ENCODE results near the gene PPP1R15A. TPM values are rescaled to one million over a fixed set of nuclear protein-coding genes. Genes with fewer than 3 reads are reported as not detected.
"Not testable (repeated sequence)": the region's sequence is repeated elsewhere in the genome, so short reads cannot be mapped to it uniquely, and the experiment has no call there.

The PPP1R15A gene
- total RNA-seq, 1 donor from 2014 or later: 57.5 TPM

- H3K4me3 Mint-ChIP-seq: peak overlapping the region; percentile 75
- H3K27ac Mint-ChIP-seq: no peak overlapping the region
- no peak for TF ChIP-seq CTCF (conservative IDR thresholded peaks at IDR 0.05)
- no peak for DNase-seq (ENCODE audit: extremely low spot score, unreplicated experiment)
- H3K27me3 Mint-ChIP-seq: no peaks in the 10 kb centered on the region
- no peaks in the 10 kb centered on the region for H3K9me3 Mint-ChIP-seq
- H3K36me3 Mint-ChIP-seq: peaks cover 7% of the 10 kb centered on the region
- peaks cover 23% of the 10 kb centered on the region for H3K4me1 Mint-ChIP-seq (ENCODE audit: unreplicated experiment)
Observed at GRCh38 chr19:48837687-48838086, 34.5 kb upstream of the PPP1R15A start.

DNA sequence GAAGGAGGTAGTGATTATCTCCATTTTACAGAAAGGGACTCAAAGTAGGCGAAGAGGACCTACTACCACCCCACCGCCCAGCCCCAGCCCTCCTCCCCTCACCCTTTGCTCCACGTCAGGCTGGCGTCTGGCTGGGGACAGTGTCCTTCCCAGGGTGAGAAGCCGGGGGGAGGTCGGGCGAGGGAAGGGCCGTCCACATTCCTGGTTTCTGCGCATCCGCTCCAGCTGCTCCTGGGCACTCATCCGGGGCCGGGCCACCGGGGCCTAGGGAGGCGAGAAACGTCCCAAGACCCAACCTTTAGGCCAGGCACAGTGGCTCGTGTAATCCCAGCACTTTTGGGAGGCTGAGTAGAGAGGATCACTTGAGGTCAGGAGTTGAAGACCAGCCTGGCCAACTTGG, 31.2 kb upstream of the PPP1R15A start:
- H3K9me3 Mint-ChIP-seq: no peaks in the 10 kb centered on the region
- peaks cover 5% of the 10 kb centered on the region for H3K36me3 Mint-ChIP-seq
- no peak overlapping the region for H3K4me3 Mint-ChIP-seq
- no peak for DNase-seq (ENCODE audit: extremely low spot score, unreplicated experiment)
- H3K27me3 Mint-ChIP-seq: no peaks in the 10 kb centered on the region
- no peak for TF ChIP-seq CTCF (conservative IDR thresholded peaks at IDR 0.05)
- H3K4me1 Mint-ChIP-seq (ENCODE audit: unreplicated experiment): peaks cover 15% of the 10 kb centered on the region
- H3K27ac Mint-ChIP-seq: no peak overlapping the region

- no peak for DNase-seq (ENCODE audit: extremely low spot score, unreplicated experiment)
- TF ChIP-seq CTCF (conservative IDR thresholded peaks at IDR 0.05): no peak
- H3K36me3 Mint-ChIP-seq: peaks cover 5% of the 10 kb centered on the region
- no peaks in the 10 kb centered on the region for H3K9me3 Mint-ChIP-seq
- H3K27ac Mint-ChIP-seq: no peak overlapping the region
- peaks cover 11% of the 10 kb centered on the region for H3K4me1 Mint-ChIP-seq (ENCODE audit: unreplicated experiment)
- H3K27me3 Mint-ChIP-seq: no peaks in the 10 kb centered on the region
- no peak overlapping the region for H3K4me3 Mint-ChIP-seq
Observed at GRCh38 chr19:48841571-48841970, 30.6 kb upstream of the PPP1R15A start.

DNA sequence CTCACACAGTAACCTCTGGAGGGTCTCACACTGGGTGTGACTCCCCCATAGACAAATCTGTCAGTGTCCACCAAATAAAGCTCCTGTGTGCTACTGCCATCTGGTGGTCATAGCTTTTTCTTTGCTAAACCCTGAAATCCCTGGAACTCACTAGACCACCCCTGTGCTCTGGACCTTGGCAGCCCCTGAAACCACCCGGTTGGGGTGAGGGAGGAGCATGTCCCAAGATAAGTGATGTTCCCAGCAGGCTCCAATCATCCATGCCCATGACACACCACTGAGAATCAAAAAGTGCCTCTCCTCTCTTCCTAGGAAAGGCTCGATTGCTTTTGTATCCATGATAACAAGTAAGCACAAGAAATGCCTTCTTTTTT, 29.4 kb upstream of the PPP1R15A start:
- Mint-ChIP-seq H3K36me3 (peaks cover 5% of the 10 kb centered on the region), H3K27ac (peak overlapping the region; percentile 37), H3K27me3 (no peaks in the 10 kb centered on the region), H3K9me3 (no peaks in the 10 kb centered on the region), H3K4me3 (no peak overlapping the region), H3K4me1 (ENCODE audit: unreplicated experiment) (peaks cover 6% of the 10 kb centered on the region)
- peak; percentile 93 for TF ChIP-seq CTCF (conservative IDR thresholded peaks at IDR 0.05)
- no peak for DNase-seq (ENCODE audit: extremely low spot score, unreplicated experiment)

- peak; percentile 42 for TF ChIP-seq CTCF (conservative IDR thresholded peaks at IDR 0.05)
- H3K36me3 Mint-ChIP-seq: peaks cover 5% of the 10 kb centered on the region
- H3K4me3 Mint-ChIP-seq: no peak overlapping the region
- H3K9me3 Mint-ChIP-seq: no peaks in the 10 kb centered on the region
- H3K27me3 Mint-ChIP-seq: no peaks in the 10 kb centered on the region
- DNase-seq (ENCODE audit: extremely low spot score, unreplicated experiment): no peak
- H3K4me1 Mint-ChIP-seq (ENCODE audit: unreplicated experiment): peaks cover 6% of the 10 kb centered on the region
- no peak overlapping the region for H3K27ac Mint-ChIP-seq
Observed at GRCh38 chr19:48844472-48844871, 27.7 kb upstream of the PPP1R15A start.

GRCh38 chr19:48845384-48845783, 26.8 kb upstream of the PPP1R15A start:
- Mint-ChIP-seq H3K4me3 (no peak overlapping the region), H3K9me3 (no peaks in the 10 kb centered on the region), H3K4me1 (ENCODE audit: unreplicated experiment) (peaks cover 6% of the 10 kb centered on the region), H3K27me3 (no peaks in the 10 kb centered on the region), H3K36me3 (peaks cover 5% of the 10 kb centered on the region), H3K27ac (no peak overlapping the region)
- no peak for DNase-seq (ENCODE audit: extremely low spot score, unreplicated experiment)
- no peak for TF ChIP-seq CTCF (conservative IDR thresholded peaks at IDR 0.05)

- not testable (repeated sequence) for H3K36me3 Mint-ChIP-seq; H3K9me3 Mint-ChIP-seq; H3K27ac Mint-ChIP-seq; H3K4me1 Mint-ChIP-seq (ENCODE audit: unreplicated experiment); H3K4me3 Mint-ChIP-seq; H3K27me3 Mint-ChIP-seq; DNase-seq (ENCODE audit: extremely low spot score, unreplicated experiment)
Observed at GRCh38 chr19:48846659-48847058, 25.6 kb upstream of the PPP1R15A start.

Data from type B pancreatic cell (in vitro differentiated cells).